Stimulated activated CD8-positive, alpha-beta memory T cell treated with anti-CD3 and anti-CD28 coated beads, Interleukin-2, amount 100 ng/mL, for 1 hour (primary cell): Measurements from ENCODE around the gene EMX1.

Source experiments
- DNase-seq, 2 donors: peaks; one replicate each; pipeline ENCODE4 v3.0.0-alpha.2; 2020; ENCODE audit warnings: low read depth in 2 of 2

The EMX1 gene

DNA sequence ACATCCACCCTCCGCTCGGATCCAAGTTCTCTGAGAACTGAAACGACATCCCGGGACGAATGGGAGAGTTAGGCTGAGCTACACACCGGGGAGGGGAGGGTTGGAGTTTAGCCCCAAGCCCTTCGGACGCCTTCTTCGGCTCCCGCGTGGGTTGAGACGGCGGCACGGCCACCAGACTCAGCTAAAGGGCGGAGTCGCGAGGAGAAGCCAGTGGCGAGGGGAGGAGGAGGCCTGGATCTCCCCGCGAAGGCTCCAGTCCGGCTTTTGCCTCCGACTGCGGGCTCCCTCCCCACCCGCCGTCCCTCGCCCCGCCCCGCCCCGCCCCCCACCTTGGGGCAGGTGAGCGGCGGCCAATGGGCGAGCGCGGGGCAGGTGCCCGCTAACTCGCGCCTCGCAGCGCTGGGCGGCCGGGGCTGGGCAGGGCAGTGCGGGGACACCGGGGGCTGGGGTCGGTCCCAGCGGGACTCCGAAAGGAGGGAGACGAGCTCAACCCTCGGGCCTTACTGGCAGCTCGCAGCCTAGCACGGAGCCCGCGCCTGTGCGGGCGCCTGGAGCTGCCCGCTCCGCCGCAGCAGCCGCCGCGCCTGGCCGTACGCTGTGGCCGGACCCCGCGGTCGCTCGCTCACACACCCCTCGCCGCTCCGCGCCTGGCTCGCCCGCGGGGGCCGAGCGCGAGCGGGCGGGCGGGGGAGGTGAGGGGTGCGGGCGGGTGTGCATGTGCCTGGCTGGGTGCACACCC lies at the start of gene EMX1:
Gene EMX1, plus strand, starts transcription at position 382 of the 739 bp plus-strand sequence. Its CDS starts 334 bp downstream, at position 716.
- no peak for DNase-seq

DNA sequence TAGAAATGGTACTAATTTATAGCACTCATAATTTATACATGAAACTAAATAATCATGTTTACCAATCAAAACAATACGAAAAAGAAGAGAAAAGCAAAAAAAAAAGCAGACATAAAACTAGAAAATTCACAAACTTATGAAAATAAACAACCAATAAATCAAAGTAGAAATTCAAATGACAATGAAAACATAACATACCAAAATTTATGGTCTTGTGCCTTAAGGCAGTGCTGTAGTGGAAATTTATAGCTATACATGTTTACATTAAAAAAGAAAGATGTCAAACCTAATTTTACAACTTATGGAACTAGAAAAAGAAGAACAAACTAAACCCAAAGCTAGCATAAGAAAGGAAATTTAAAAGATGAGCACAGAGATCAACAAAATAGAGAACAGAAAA lies 46.3 kb upstream of the EMX1 start:
- DNase-seq, result no peak

DNA sequence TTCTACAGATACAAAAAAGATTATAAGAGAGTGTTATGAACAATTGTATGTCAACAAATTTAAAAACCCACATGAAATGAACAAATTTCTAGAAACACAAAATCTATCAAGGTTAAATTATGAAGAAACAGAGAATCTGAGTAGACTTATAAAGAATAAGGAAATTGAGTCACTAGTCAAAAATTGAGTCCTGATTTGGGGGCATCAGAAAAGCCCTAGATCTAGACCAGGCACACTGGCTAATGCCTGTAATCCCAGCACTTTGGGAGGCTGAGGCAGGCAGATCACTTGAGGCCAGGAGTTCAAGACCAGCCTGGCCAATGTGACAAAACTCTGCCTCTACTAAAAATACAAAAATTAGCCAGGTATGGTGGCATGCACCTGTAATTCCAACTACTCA lies 45.4 kb upstream of the EMX1 start:
- no peak for DNase-seq

DNA sequence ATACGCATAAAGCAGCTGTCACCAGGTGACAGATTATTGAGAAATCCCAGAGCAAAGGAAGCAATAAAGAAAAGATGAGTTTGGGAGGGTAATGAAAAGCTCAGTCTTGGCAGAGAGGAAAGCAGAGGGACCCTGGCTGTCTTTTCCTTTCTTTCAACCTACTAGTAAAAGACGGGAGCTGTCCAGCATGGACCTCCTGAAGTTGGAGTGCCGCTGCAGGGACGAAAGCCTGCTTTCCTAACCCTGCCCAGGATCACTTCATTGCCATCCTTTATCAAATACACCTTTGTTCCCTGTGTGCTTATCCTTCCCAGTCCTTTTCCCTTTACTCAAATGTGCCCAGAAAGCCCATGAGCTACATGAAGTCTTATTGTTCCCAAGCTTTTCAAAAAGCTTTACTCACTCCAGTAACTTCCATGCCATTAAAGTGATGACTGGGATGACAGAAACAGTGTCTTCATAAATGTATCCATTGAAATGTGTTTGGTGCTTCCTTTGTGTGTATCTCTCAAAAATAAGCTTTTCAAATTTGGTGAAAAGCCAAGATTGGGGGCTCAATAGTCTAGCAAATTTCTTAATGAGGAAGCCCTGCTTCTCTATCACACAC lies 33.9 kb upstream of the EMX1 start:
- DNase-seq, result no peak

DNA sequence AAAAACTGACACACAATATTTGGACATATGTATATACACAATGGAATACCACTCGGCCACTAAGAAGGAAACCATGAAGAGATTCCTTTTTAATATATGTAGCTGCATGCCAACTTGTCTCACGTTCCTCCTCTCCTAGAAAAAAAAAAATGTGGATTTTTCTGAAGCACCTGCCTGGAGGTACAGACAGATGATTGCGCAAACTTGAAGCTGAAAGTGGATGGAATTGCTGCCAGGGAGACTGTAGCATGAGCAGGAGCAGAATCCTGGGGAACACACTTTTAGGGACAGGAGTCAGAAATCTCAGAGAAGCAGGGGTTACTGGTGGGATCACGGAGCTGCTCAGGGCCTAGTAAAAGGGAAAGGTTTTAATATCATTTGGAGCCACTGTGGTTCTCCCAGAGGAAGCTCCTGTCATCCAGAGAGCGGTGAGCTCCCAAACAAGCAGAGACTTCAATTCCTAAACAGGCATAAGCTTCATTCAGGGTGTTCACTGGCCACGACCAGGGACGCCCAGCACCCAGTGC lies 30.8 kb upstream of the EMX1 start:
- DNase-seq, result no peak

DNA sequence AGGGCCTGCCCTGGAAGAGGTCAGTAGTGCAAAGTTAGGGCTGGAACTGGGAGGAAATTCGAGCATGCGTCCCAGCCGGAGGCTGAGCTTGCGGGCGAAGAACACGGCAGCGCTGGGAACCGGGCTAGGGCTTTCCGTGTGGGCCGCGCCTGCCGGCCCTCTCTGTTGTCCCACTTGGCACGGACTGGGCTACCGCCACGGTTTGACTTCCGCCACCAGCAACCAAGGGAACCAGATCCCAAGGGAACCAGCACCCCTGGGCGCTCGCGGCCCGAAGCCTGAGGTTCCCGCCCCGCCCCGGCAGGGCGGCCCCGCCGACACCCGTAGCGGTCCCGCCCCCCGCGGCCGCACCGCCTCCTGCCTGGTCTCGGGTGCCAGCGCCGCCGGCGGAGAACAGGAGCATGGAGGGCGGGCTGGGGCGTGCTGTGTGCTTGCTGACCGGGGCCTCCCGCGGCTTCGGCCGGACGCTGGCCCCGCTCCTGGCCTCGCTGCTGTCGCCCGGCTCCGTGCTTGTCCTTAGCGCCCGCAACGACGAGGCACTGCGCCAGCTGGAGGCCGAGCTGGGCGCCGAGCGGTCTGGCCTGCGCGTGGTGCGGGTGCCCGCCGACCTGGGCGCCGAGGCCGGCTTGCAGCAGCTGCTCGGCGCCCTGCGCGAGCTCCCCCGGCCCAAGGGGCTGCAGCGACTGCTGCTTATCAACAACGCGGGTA lies 30.1 kb upstream of the EMX1 start, which contains the start of gene SPR:
Gene SPR, plus strand, starts transcription at position 377 of the 708 bp plus-strand sequence. Its CDS starts 25 bp downstream, at position 402.
- DNase-seq, result peak; percentile 9 to 26

DNA sequence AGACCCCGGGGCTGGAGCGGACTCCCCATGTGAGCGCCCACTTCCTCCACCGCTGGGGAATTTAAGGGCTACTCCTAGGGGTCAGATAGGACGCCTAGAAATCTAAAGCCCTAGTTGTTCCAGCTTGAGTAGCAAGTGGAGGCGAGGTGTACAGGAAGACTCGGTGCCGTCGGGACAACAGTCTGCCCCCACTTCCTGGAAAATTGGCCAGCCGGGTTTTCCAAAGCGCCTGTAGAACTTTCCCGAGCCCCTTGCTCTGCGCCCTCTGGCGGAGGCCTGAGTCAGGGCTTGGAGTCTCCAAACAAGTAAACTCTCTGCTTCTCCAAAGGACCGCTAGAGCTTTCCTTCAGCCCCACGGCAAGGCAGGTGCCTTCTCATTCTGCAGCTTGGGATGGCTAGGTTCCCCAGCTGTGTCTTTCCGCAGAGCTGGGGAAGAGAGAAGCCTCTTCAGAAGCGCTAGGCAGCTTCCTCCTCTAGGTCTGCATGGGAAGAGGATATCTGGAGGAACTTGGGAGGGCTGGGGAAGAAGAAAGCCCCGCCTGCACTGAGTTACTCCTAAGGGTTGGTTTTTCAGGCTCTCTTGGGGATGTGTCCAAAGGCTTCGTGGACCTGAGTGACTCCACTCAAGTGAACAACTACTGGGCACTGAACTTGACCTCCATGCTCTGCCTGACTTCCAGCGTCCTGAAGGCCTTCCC lies 29.4 kb upstream of the EMX1 start:
- peak; percentile 12 to 15 for DNase-seq

DNA sequence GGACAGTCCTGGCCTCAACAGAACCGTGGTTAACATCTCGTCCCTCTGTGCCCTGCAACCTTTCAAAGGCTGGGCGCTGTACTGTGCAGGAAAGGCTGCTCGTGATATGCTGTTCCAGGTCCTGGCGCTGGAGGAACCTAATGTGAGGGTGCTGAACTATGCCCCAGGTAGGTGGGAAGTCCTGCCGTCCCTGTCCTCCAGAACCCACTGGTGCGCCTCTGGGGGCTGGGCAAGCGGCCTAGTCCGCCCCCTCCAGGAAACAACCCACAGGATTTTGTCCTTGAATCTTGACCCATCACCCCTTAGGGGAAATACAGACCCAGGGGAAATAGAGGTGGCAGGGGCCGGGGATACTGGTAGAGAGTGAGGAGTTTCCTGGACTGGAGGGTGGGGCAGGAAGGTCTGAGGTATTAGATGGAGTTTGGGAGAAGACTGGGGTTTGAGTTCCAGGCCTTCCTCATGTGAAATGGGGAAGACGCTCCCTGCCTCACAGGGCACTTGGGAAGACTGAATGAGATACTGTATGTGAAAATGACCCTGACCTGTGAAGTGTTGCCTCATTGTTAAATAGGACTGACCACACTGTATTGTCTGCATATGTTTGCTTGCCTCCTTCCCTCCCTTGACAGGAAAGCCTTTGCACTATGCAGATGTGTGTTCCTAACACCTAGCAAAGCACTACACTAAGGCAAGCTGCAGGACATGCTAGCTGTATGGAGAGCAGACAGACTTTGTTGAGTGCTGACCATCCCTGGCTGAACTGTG lies 28.7 kb upstream of the EMX1 start:
- no peak for DNase-seq

DNA sequence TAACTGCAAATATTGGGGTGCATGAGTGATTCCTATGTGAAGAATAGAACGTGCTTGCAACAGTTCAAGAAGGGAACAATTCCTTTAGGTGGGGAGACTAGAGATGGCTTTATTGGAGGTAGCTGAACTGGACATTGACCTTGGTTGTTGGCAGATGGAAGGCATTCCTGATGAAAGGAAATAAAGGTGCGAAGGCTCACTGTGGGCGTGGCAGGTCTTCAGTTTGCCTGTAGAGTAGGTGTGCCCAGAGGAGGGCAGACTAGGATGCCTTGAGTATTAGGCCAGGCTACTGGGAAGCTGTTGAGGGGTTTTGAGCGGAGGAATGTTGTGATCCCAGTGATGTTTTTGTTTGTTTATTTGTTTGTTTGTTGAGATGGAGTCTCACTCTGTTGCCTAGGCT lies 27.3 kb upstream of the EMX1 start:
- DNase-seq, result no peak

DNA sequence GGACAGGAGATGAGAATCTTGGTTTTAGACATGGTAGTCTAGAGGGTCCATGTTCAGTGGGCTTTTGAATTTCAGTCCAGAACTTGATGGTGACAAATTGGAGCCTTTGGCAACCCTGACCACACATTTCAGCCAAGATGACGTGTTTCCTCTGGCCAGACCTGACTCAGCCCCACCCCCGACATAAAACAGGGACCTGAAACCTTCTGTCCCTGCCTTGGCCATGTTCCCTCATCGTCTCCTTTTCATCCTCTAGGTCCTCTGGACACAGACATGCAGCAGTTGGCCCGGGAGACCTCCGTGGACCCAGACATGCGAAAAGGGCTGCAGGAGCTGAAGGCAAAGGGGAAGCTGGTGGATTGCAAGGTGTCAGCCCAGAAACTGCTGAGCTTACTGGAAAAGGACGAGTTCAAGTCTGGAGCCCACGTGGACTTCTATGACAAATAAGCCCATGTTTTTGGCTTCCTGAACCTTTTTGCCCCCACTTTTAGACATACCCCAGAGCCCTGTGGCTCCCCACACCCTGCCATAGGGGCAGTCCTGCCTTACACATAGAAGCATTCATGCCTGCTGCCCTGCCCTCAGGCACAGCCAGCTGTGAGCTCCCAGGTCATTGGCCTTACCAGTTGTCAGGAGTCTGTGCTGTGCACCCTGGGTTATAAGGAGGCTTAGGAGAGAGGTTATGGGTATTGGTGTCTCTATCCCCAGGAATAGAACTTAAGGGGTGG lies 26.1 kb upstream of the EMX1 start:
- DNase-seq, result no peak

DNA sequence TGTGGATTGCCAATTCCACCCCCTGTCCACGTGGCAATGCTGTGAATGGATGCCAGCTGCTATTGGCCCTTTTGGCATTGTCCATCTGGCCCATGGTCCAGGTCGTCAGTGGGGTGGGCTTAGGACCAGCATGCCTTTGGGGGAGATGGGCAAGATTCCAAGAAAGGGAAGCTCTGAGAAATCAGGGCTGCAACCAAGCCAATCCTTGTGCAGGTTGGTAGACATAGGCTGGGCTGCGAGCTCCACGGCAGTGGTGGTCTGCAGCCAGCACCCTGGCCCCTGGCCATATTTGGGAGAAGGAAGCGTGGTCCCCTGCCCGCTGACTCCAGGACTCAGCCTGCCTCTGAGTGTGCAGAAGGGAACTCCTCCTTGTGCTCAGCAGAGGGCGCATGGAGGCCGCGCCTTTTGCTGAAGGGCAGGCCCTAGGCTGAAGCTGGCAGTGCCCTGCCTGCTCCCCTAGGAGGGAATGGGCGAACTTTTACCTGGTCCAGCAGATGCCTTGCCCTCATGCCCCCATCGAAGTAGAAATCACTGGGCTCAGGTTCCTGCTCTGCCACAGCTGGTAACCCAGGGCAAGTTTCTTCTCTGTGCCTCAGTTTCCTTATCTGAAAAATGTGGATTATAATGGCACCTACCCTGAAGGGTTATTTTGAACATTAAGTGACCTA lies 24.7 kb upstream of the EMX1 start:
- DNase-seq, result no peak

DNA sequence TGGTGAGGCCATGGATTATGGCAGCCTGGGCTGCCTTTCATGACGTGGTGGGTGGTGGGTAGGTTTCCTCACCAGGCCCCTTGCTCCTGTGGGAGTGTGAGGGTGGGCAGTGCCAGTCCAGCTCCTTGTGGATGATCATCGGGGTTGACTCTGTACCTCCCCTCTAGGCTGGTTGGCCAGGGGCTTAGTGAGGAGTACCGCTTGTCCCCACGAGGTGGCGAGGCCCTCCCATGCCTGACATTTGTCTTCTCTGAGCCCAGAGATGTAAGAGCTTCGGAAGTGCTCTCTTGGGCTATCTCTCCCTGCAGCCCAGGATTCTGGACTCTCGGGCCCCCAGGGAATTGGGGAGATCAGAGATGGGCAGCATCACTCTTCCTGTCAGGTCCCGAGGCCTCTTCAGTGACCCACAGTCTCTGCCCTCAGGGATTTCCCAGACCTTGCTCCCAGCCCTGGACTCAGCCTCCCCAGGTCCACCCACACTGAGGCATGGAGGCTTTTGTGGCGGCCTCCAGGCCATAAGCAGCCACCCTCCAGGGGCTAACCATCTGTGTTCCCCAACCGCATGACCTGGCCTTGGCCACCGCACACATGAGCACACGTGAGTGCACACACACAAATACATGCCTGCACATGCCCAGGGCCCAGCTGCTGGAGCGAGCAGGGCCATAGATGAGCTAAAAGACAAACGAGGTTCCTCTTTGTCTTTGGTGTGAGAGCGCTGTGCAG lies 23.6 kb upstream of the EMX1 start:
- DNase-seq, result no peak

DNA sequence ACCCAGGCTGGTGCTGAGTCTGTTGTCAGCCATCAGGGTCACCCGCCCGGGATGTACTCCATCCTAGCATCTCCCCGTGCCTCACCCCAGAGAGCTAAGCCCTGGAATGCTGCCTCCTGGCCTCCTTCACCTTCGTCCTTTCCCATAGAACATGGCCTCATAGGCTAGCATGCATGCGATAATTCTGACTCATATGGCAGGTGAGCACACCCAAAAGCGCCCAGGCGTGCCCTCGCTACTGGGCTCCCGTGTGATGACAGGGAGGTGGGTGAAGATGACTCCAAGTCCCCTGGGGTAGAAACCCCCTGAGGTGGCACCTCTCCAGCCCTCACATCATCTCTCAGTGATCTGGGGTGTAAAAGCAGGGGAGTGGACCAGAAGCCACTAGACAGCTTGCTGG lies 22.8 kb upstream of the EMX1 start:
- DNase-seq, result no peak

DNA sequence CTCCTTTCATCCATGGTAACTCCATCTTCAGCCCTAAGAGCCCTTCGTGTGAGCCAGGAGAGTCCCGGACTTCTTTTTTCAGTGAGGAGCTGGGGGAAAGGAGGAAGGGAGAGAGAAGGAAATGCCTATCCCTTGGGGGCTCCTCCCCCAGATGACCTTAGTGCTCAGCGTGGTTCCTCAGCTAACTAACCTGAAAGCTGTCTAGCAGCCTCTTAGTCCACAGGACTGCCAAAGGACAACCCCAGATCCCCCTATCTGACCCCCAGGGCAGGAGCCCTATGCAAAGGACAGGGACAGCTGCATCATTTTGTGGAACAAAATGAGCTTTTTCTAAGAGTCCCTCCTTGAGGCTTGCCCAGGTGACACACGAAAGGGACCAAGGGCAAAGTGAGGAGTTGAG lies 22.2 kb upstream of the EMX1 start:
- DNase-seq, result no peak

DNA sequence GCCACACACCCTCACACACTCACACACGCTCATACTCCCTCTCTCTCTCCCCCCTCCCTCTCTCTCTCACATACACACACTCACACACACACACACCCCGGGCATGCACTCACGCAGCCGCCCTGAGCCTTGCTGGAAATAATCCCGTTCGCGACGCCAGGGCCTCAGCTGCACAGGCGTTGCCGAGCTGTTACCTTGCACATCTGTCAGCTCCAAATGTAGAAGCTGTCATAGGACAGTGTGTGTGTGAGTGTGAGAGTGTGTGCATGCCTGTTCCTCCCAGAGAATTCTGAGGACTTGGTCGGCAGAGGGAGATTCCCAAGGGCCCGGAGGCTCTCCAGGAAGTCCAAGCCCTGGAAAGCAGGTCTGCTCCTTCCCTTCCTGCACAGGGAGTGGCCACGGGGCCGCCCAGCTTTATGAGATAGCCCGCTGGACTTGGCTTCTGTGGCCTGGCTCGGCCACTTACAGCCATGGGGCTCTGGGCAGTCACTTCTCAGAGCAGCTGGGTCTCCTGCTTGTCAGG lies 21.5 kb upstream of the EMX1 start:
- no peak for DNase-seq

DNA sequence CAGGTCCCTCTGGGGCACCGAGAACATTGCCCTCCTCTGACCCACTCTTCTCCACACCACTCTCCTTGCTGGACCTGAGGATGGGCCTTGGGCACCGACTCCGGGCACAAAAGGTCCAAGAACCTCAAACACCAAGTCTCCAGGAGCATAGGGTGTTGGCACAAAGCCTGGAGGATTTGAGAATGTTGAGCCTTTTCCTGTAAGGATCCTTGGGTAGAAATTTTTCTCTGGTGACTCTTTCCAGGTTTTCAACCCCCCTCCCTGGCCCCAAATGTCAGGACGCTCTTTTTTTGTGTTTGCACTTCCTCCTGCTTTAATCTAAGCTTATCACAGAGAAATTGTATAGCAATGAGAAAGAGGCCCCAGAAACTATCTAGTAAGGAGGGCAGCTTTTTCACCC lies 20.9 kb upstream of the EMX1 start:
- DNase-seq, result no peak

DNA sequence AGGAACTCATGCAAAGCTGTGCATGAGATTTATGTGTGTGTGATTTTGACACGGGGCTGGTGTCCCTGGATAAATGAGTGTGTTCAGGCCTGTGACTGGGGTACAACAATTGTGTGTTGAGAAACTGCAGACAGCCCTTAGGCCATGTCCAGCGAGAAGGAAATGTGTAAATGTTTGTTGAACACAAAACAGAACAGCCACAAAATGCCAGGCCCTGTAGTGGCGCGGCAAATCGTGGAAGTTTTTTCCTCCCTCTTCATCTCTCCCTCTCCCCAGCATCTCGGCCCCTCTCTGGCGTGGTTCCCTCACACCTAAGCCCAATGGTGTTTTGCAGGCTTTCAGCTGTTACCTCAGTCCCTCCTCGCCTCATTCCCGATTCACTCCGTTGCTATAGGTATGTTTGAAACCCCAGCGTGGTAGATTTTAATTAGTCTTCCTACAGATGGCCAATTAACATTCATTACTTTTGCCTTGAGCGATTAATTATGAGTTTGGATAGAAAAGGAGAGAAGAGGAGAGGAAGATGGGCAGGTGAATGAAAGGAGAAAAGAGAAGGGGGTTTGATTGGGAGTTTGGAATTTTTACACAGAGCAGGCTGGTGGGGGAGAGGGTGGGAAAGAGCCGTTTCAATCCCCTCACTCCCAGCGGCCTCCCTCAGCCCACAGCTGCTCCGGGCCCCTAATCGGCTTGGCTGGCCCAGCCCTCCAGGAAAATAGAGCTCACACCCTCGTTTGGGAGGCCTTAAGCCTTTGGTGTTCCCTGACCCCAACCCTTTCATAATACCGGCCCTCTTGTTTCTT lies 19.3 kb upstream of the EMX1 start:
- DNase-seq, result no peak

DNA sequence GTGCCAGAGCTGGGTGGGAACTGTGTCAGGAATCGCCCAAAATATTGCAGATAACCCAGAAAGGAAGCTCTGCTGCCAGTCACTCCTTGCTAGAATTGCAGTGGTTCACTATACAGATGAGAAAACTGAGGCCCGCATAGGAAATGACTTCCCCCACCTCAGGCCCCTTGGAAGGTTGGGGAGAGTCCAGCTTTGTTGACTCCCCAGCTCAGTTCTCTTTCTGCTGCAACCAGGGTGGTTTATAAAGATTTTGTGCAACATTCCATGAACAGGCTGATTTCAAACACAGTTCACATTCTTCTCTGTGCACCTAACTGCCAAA lies 18.8 kb upstream of the EMX1 start:
- DNase-seq, result no peak
